HepG2 (cell line): ENCODE measurements around the gene BMERB1. TPM values are rescaled to one million over a fixed set of nuclear protein-coding genes. Genes with fewer than 3 reads are reported as not detected.
A peak's percentile ranks its signal among the peaks of the same experiment; 100 is the strongest.

Experiments used
- ATAC-seq: fragments of 200-7000 bp; cut with Tn5 transposase; 3 replicates; pipeline ENCODE4 v1.9.1; 2020; ENCODE audit warnings: mild to moderate bottlenecking, moderate library complexity
- BruUV-seq: library from RNA; stranded (reverse); fragments of 400-500 nt; replicated peaks from 2 replicates; lab custom pipeline; 2021; lab: Mats Ljungman, UMichigan
- CTCF ChIA-PET: fragments of 300-600 bp; formaldehyde crosslinking; extraction: SDS; loops from one replicate; lab custom pipeline; 2021; ENCODE audit warnings: low total read pairs, inconsistent platforms, low intra/inter-chr PET ratio; lab: Yijun Ruan, JAX
- POLR2A ChIA-PET: fragments of 350-600 bp; sonication (Branson Sonifier 250); formaldehyde crosslinking; loops from one replicate; lab custom pipeline; 2020; ENCODE audit warnings: antibody characterized with exemption, inconsistent platforms; lab: Yijun Ruan, JAX
- DNase-seq: peaks from one replicate; pipeline ENCODE4 v3.0.0-alpha.2; 2015; ENCODE audit warnings: low spot score
- FAIRE-seq: peaks from 3 replicates; lab custom pipeline; 2011; peaks lifted over from hg19 to GRCh38; lab: Jason Lieb, UNC
- H2AFZ ChIP-seq: one replicate; pipeline ENCODE4 v1.6.1; 2011; ENCODE audit warnings: low read length, inconsistent platforms
- H3K27ac ChIP-seq: fragments of 300-600 bp; 3 replicates; pipeline ENCODE4 v1.8.0; 2011; ENCODE audit warnings: mixed run types, mild to moderate bottlenecking, mixed read lengths, low read length, inconsistent platforms; ENCODE audit not compliant: insufficient read depth; ENCODE audit errors: extremely low read length
- H3K27me3 ChIP-seq, 2 experiments: fragments of 200-600 bp in 1 of 2; 2 replicates in 1 of 2; 3 replicates in 1 of 2; pipeline versions ENCODE4 v1.6.0 to v1.8.0; 2011; ENCODE audit warnings: low read length in 2 of 2, mild to moderate bottlenecking in 2 of 2, moderate library complexity in 2 of 2, inconsistent platforms in 1 of 2; ENCODE audit not compliant: insufficient read depth in 2 of 2, control insufficient read depth in 1 of 2
- H3K36me3 ChIP-seq, 2 experiments: fragments of 200-600 bp in 1 of 2; replicated peaks in 1 of 2; 2 replicates in 1 of 2; 3 replicates in 1 of 2; pipeline versions ENCODE4 v1.5.1 to v1.8.0; 2011; ENCODE audit warnings: low read length in 2 of 2, inconsistent platforms in 1 of 2; ENCODE audit not compliant: insufficient read depth in 2 of 2, control insufficient read depth in 1 of 2
- H3K4me1 ChIP-seq: 2 replicates; pipeline ENCODE4 v1.5.1; 2012; ENCODE audit warnings: low read length, inconsistent platforms; ENCODE audit not compliant: insufficient read depth
- H3K4me2 ChIP-seq: 2 replicates; pipeline ENCODE4 v1.6.0; 2011; ENCODE audit warnings: low read depth, low read length, inconsistent platforms
- H3K4me3 ChIP-seq, 3 experiments: fragments of 200-600 bp in 1 of 3; sonication (generic), shearing (Covaris generic) in 1 of 3; replicated peaks in 1 of 3; 2 replicates each; pipeline ENCODE4 v1.5.1; 2011 to 2016; ENCODE audit warnings: low read length in 3 of 3, inconsistent platforms in 2 of 3, low read depth in 2 of 3, mild to moderate bottlenecking in 2 of 3, control low read depth in 1 of 3, mixed read lengths in 1 of 3; ENCODE audit not compliant: insufficient read depth in 1 of 3
- H3K79me2 ChIP-seq: one replicate; pipeline ENCODE4 v1.6.1; 2011; ENCODE audit warnings: low read length, inconsistent platforms; ENCODE audit not compliant: insufficient read depth
- H3K9ac ChIP-seq: 2 replicates; pipeline ENCODE4 v1.6.0; 2011; ENCODE audit warnings: mild to moderate bottlenecking, low read depth, low read length, inconsistent platforms; ENCODE audit not compliant: insufficient read depth
- H3K9me3 ChIP-seq: 2 replicates; pipeline ENCODE4 v1.5.1; 2012; ENCODE audit warnings: mild to moderate bottlenecking, low read length
- H4K20me1 ChIP-seq: 2 replicates; pipeline ENCODE4 v1.6.0; 2011; ENCODE audit warnings: inconsistent platforms, mild to moderate bottlenecking, low read length, moderate library complexity; ENCODE audit not compliant: insufficient read depth
- FOSL2 ChIP-seq: sonication (generic); formaldehyde crosslinking; IDR thresholded peaks from 2 replicates; pipeline ENCODE4 v1.4.0; 2020; ENCODE audit warnings: missing genetic modification reagents
- GLI4 ChIP-seq: sonication (generic); formaldehyde crosslinking; IDR thresholded peaks from 2 replicates; pipeline ENCODE4 v1.5.1; 2020; ENCODE audit warnings: missing genetic modification reagents, mild to moderate bottlenecking, moderate library complexity, borderline replicate concordance
- KLF13 ChIP-seq: sonication (generic); formaldehyde crosslinking; IDR thresholded peaks from 2 replicates; pipeline ENCODE4 v1.4.0; 2020; ENCODE audit warnings: mild to moderate bottlenecking, missing genetic modification reagents
- MIER3 ChIP-seq: IDR thresholded peaks from 2 replicates; pipeline ENCODE4 v1.6.1; 2016; ENCODE audit warnings: missing compliant biosample characterization, borderline replicate concordance
- NCOR1 ChIP-seq: fragments of 200-600 bp; sonication (generic); IDR thresholded peaks from 2 replicates; pipeline ENCODE4 v1.7.0; 2017; ENCODE audit warnings: antibody characterized with exemption, low read length, borderline replicate concordance
- NFATC3 ChIP-seq: sonication (generic); formaldehyde crosslinking; IDR thresholded peaks from 2 replicates; pipeline ENCODE4 v1.5.1; 2020; ENCODE audit warnings: mild to moderate bottlenecking, missing genetic modification reagents
- PRPF4 ChIP-seq: fragments of 200-400 bp; formaldehyde crosslinking; IDR thresholded peaks from 2 replicates; pipeline ENCODE4 v1.6.1; 2016; ENCODE audit warnings: low read length, low read depth; ENCODE audit not compliant: poor library complexity, severe bottlenecking
- STAG1 ChIP-seq: sonication (generic); formaldehyde crosslinking; IDR thresholded peaks from 2 replicates; pipeline ENCODE4 v1.4.0; 2020; ENCODE audit warnings: missing genetic modification reagents
- ZBTB38 ChIP-seq: sonication (generic); formaldehyde crosslinking; IDR thresholded peaks from 2 replicates; pipeline ENCODE4 v1.5.1; 2020; ENCODE audit warnings: mild to moderate bottlenecking, missing genetic modification reagents
- ZMYM3 ChIP-seq: sonication (generic); formaldehyde crosslinking; IDR thresholded peaks from 2 replicates; pipeline ENCODE4 v1.5.1; 2020; ENCODE audit warnings: mild to moderate bottlenecking, missing genetic modification reagents
- ZNF296 ChIP-seq: sonication (generic); formaldehyde crosslinking; conservative IDR thresholded peaks from 2 replicates; pipeline ENCODE4 v1.5.0; 2020; ENCODE audit warnings: mild to moderate bottlenecking, missing genetic modification reagents
- ZNF674 ChIP-seq: sonication (generic); formaldehyde crosslinking; IDR thresholded peaks from 2 replicates; pipeline ENCODE4 v1.5.0; 2020; ENCODE audit warnings: low read depth, mild to moderate bottlenecking, missing genetic modification reagents
- ZNF878 ChIP-seq: sonication (generic); formaldehyde crosslinking; IDR thresholded peaks from 2 replicates; pipeline ENCODE4 v1.8.1; 2023; ENCODE audit warnings: mild to moderate bottlenecking, missing genetic modification reagents, moderate library complexity
- ZSCAN30 ChIP-seq: sonication (generic); formaldehyde crosslinking; IDR thresholded peaks from 2 replicates; pipeline ENCODE4 v1.5.0; 2020; ENCODE audit warnings: mild to moderate bottlenecking, missing genetic modification reagents
- WGBS: methylation state at CpG from one replicate; pipeline ENCODE4 v1.1.6; 2017; ENCODE audit warnings: low lambda C conversion rate; 5-methylcytosine and 5-hydroxymethylcytosine counted together
- in situ Hi-C: cut with HindIII; loops from 2 replicates; pipeline ENCODE4 v1.10.0; 2017; ENCODE audit warnings: low pct_unique_long_range_greater_than_20kb; ENCODE audit not compliant: extremely low pct_ligation_motif_present
- intact Hi-C: fragments of 100-400 bp; cut with micrococcal nuclease; formaldehyde crosslinking; loops from one replicate; pipeline ENCODE4 v1.10.0; 2022; ENCODE audit not compliant: unreplicated experiment
- polyA plus RNA-seq, 8 experiments: library from polyadenylated mRNA; depleted of rRNA in 3 of 8; stranded (reverse) in 7 of 8; unstranded in 1 of 8; fragments of >200 nt; fragmentation: Illumina TruSeq in 4 of 8; extraction: Trizol in 4 of 8; gene quantifications; 2 replicates each; pipeline versions ENCODE4 v1.2.1 to v1.2.3, GENCODE V29; 2011 to 2016; ENCODE audit warnings: low read depth in 4 of 8, missing spikeins in 1 of 8, mixed read lengths in 1 of 8; ENCODE audit not compliant: insufficient read depth in 1 of 8
- total RNA-seq, 5 experiments: library from RNA; depleted of rRNA; stranded (reverse); fragments of >200 nt; fragmentation: Illumina TruSeq; extraction: Trizol; gene quantifications; 2 replicates each; pipeline ENCODE4 v1.2.3, GENCODE V29; 2016; ENCODE audit warnings: low read depth in 1 of 5
- TF ChIP-seq, protein P1 (sequence below): IDR thresholded peaks from 2 replicates; pipeline ENCODE4 v1.6.1; 2012; ENCODE audit warnings: low read depth, low read length, improper control_type of control experiment
- TF ChIP-seq, protein P2 (sequence below): sonication (generic); formaldehyde crosslinking; IDR thresholded peaks from 2 replicates; pipeline ENCODE4 v1.5.0; 2020; ENCODE audit warnings: mild to moderate bottlenecking, missing genetic modification reagents, moderate library complexity
- TF ChIP-seq, protein P3 (sequence below): sonication (generic); formaldehyde crosslinking; IDR thresholded peaks from 2 replicates; pipeline ENCODE4 v1.4.0; 2020; ENCODE audit warnings: missing genetic modification reagents

Gene BMERB1
- total and polyA plus RNA-seq, 2 of the 13 experiments (the other 11 are each of a cell fraction or from before 2014, with no cell fraction given) = 1.4 TPM

DNA sequence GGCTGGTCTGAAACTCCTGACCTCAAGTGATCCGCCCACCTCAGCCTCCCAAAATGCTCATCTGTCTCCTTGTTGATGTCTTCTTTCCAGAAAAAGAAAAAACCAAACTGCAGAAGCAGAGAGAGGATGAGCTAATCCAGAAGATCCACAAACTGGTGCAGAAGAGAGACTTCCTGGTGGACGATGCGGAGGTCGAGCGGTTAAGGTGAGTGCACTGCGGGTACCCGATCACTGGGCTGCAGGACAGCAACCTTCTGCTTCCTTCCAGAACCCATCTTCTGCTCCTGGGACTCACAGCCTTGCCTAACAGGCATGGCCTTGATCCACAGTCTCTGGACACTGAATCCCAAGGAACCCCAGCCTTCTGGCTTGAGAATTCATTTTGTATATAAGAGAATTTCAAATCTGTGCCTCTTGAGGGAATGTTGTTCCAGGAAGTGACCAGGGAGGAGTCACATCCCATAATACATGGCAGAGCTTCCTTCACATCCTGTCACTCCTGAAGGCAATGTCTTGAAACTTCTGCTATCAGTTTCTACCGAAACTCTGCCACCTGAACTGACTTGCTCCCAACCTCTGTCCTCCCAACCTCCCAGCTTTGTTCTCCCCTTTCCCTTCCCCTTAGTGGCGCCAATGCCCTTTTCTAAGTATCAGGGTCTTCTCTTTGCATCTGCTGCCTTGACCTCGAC, 146.9 kb downstream of the BMERB1 start:
- Histone ChIP-seq H4K20me1 (no peaks in the 10 kb centered on the region), H3K36me3 (no peaks in the 10 kb centered on the region), H3K9ac (no peak overlapping the region)
- TF ChIP-seq KLF13 (CRISPR knock-in tag) = no peak
- TF ChIP-seq, protein P1, sequence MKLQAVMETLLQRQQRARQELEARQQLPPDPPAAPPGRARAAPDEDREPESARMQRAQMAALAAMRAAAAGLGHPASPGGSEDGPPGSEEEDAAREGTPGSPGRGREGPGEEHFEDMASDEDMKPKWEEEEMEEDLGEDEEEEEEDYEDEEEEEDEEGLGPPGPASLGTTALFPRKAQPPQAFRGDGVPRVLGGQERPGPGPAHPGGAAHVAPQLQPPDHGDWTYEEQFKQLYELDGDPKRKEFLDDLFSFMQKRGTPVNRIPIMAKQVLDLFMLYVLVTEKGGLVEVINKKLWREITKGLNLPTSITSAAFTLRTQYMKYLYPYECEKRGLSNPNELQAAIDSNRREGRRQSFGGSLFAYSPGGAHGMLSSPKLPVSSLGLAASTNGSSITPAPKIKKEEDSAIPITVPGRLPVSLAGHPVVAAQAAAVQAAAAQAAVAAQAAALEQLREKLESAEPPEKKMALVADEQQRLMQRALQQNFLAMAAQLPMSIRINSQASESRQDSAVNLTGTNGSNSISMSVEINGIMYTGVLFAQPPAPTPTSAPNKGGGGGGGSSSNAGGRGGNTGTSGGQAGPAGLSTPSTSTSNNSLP = no peak
- peak; percentile 45 for TF ChIP-seq STAG1
- no peak for TF ChIP-seq MIER3 (CRISPR knock-in tag)
- TF ChIP-seq, protein P2, sequence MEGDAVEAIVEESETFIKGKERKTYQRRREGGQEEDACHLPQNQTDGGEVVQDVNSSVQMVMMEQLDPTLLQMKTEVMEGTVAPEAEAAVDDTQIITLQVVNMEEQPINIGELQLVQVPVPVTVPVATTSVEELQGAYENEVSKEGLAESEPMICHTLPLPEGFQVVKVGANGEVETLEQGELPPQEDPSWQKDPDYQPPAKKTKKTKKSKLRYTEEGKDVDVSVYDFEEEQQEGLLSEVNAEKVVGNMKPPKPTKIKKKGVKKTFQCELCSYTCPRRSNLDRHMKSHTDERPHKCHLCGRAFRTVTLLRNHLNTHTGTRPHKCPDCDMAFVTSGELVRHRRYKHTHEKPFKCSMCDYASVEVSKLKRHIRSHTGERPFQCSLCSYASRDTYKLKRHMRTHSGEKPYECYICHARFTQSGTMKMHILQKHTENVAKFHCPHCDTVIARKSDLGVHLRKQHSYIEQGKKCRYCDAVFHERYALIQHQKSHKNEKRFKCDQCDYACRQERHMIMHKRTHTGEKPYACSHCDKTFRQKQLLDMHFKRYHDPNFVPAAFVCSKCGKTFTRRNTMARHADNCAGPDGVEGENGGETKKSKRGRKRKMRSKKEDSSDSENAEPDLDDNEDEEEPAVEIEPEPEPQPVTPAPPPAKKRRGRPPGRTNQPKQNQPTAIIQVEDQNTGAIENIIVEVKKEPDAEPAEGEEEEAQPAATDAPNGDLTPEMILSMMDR = peak; percentile 52
- TF ChIP-seq ZSCAN30 (CRISPR knock-in tag) = peak; percentile 41; the same call in 1 of the 2 replicates
- no peak for TF ChIP-seq ZNF878
- peak; percentile 50 for TF ChIP-seq PRPF4
- TF ChIP-seq NFATC3 (CRISPR knock-in tag) = 0 out of 2 replicates have a peak, but pooled peaks have one; percentile 30
- peak; percentile 84 for TF ChIP-seq ZBTB38
- TF ChIP-seq, protein P3, sequence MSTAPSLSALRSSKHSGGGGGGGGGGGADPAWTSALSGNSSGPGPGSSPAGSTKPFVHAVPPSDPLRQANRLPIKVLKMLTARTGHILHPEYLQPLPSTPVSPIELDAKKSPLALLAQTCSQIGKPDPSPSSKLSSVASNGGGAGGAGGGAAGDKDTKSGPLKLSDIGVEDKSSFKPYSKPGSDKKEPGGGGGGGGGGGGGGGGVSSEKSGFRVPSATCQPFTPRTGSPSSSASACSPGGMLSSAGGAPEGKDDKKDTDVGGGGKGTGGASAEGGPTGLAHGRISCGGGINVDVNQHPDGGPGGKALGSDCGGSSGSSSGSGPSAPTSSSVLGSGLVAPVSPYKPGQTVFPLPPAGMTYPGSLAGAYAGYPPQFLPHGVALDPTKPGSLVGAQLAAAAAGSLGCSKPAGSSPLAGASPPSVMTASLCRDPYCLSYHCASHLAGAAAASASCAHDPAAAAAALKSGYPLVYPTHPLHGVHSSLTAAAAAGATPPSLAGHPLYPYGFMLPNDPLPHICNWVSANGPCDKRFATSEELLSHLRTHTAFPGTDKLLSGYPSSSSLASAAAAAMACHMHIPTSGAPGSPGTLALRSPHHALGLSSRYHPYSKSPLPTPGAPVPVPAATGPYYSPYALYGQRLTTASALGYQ = no peak
- TF ChIP-seq GLI4 (CRISPR knock-in tag) = 0 out of 2 replicates have a peak, but pooled peaks have one; percentile 21
- TF ChIP-seq FOSL2 (CRISPR knock-in tag) = no peak
- no peak for TF ChIP-seq ZMYM3 (CRISPR knock-in tag)
- TF ChIP-seq ZNF296 (CRISPR knock-in tag) = no peak
- TF ChIP-seq NCOR1 = no peak
- no peak for TF ChIP-seq ZNF674 (CRISPR knock-in tag)
- TF ChIP-seq, all 625 proteins: peak for 7
- ChIA-PET CTCF (no interaction called here), POLR2A (interaction anchor here (1.7 to 1.9 kb wide), 2 partner anchors 9 to 61 kb away, joined by 5 to 7 read pairs; partner anchors contain the start of gene MARF1)
- in situ Hi-C loops = no loop called here
- no peaks in the 10 kb centered on the region for H3K27me3 ChIP-seq
- H3K27ac ChIP-seq = no peak overlapping the region
- H3K79me2 ChIP-seq = no peaks in the 10 kb centered on the region
- no peak for ATAC-seq
- no peak for FAIRE-seq
- no peak overlapping the region for H3K4me3 ChIP-seq
- 85% methylated on average over 10 of the region's 10 CpGs for WGBS
- BruUV-seq = no TSS peak
- H3K4me1 ChIP-seq = peaks cover 29% of the 10 kb centered on the region
- no peak for DNase-seq
- intact Hi-C loops = no loop called here
- peaks cover 6% of the 10 kb centered on the region for H3K9me3 ChIP-seq
- no peak overlapping the region for H3K4me2 ChIP-seq
- H2AFZ ChIP-seq = peak overlapping the region; percentile 56
